GM23338 (cell line): ENCODE results near the gene CUEDC2. TPM values are rescaled to one million over a fixed set of nuclear protein-coding genes. Genes with fewer than 3 reads are reported as not detected.
A peak's percentile ranks its signal among the peaks of the same experiment; 100 is the strongest.

Experiments used
- ATAC-seq: fragments of 200-7000 bp; cut with Tn5 transposase; 3 replicates; pipeline ENCODE4 v1.9.1; 2020
- DNase-seq: peaks from one replicate; pipeline ENCODE4 v3.0.0-alpha.2; 2015; ENCODE audit warnings: low spot score
- H2AFZ ChIP-seq: fragments of 200-600 bp; sonication (generic); 2 replicates; pipeline ENCODE4 v1.8.0; 2016; ENCODE audit warnings: antibody characterized with exemption, mild to moderate bottlenecking, moderate library complexity
- H3F3A ChIP-seq: fragments of 200-600 bp; sonication (generic); replicated peaks from 2 replicates; pipeline ENCODE4 v1.8.0; 2017; ENCODE audit warnings: antibody characterized with exemption, mixed run types, low read depth
- H3K27ac ChIP-seq: fragments of 200-600 bp; sonication (generic); 2 replicates; pipeline ENCODE4 v1.6.1; 2016; ENCODE audit warnings: low read depth
- H3K27me3 ChIP-seq: fragments of 200-600 bp; sonication (generic); 2 replicates; pipeline ENCODE4 v1.8.0; 2016; ENCODE audit warnings: mild to moderate bottlenecking, mixed run types, moderate library complexity; ENCODE audit not compliant: insufficient read depth
- H3K36me3 ChIP-seq: fragments of 200-600 bp; sonication (generic); 2 replicates; pipeline ENCODE4 v1.8.0; 2016; ENCODE audit warnings: mild to moderate bottlenecking; ENCODE audit not compliant: insufficient read depth
- H3K4me1 ChIP-seq: fragments of 200-600 bp; sonication (generic); 2 replicates; pipeline ENCODE4 v1.8.0; 2016; ENCODE audit warnings: mild to moderate bottlenecking, moderate library complexity; ENCODE audit not compliant: insufficient read depth
- H3K4me2 ChIP-seq: fragments of 200-600 bp; sonication (generic); 2 replicates; pipeline ENCODE4 v1.7.1; 2017; ENCODE audit warnings: mixed run types
- H3K4me3 ChIP-seq: fragments of 200-600 bp; sonication (generic); 2 replicates; pipeline ENCODE4 v1.6.1; 2016; ENCODE audit warnings: mixed run types
- H3K79me2 ChIP-seq: fragments of 200-600 bp; sonication (generic); replicated peaks from 2 replicates; pipeline ENCODE4 v1.8.0; 2017; ENCODE audit warnings: mild to moderate bottlenecking; ENCODE audit not compliant: insufficient read depth
- H3K9me2 ChIP-seq: fragments of 200-600 bp; sonication (generic); 2 replicates; pipeline ENCODE4 v1.8.0; 2017; ENCODE audit not compliant: insufficient read depth
- H4K20me1 ChIP-seq: fragments of 200-600 bp; sonication (generic); replicated peaks from 2 replicates; pipeline ENCODE4 v1.8.0; 2017; ENCODE audit warnings: mild to moderate bottlenecking; ENCODE audit not compliant: insufficient read depth
- H3K27ac Mint-ChIP-seq: 2 replicates; pipeline ENCODE4 v1.8.0; 2020; ENCODE audit warnings: inconsistent platforms, mild to moderate bottlenecking, moderate library complexity, mixed read lengths
- H3K27me3 Mint-ChIP-seq: 3 replicates; pipeline ENCODE4 v1.8.0; 2022; ENCODE audit warnings: low read depth, mild to moderate bottlenecking, moderate library complexity, mixed read lengths, inconsistent platforms; ENCODE audit not compliant: insufficient read depth, poor library complexity
- H3K36me3 Mint-ChIP-seq: 3 replicates; pipeline ENCODE4 v1.8.0; 2021; ENCODE audit warnings: low read depth, mild to moderate bottlenecking, inconsistent platforms, moderate library complexity, mixed read lengths
- H3K4me1 Mint-ChIP-seq: 3 replicates; pipeline ENCODE4 v1.8.0; 2020; ENCODE audit warnings: mild to moderate bottlenecking, inconsistent platforms, mixed read lengths
- H3K4me3 Mint-ChIP-seq: 3 replicates; pipeline ENCODE4 v1.8.0; 2021; ENCODE audit warnings: moderate library complexity, mild to moderate bottlenecking, inconsistent platforms, mixed read lengths
- H3K9me3 Mint-ChIP-seq: 3 replicates; pipeline ENCODE4 v1.8.0; 2020; ENCODE audit warnings: moderate library complexity, mild to moderate bottlenecking, inconsistent platforms, mixed read lengths
- CREB1 ChIP-seq: fragments of 250-450 bp; sonication (Bioruptor Pico); IDR thresholded peaks from 2 replicates; pipeline ENCODE4 v1.5.0; 2020; ENCODE audit warnings: low read depth, mild to moderate bottlenecking, moderate library complexity
- EZH2 ChIP-seq: fragments of 200-600 bp; sonication (generic); IDR thresholded peaks from one replicate; pipeline ENCODE4 v1.8.0; 2017; ENCODE audit warnings: antibody characterized with exemption, mild to moderate bottlenecking, low read depth; ENCODE audit not compliant: unreplicated experiment
- EZH2phosphoT487 ChIP-seq: fragments of 200-600 bp; sonication (generic); IDR thresholded peaks from one replicate; pipeline ENCODE4 v1.8.1; 2018; ENCODE audit warnings: antibody characterized with exemption; ENCODE audit not compliant: unreplicated experiment
- JUNB ChIP-seq: IDR thresholded peaks from one replicate; pipeline ENCODE4 v1.6.1; 2016; ENCODE audit warnings: antibody characterized with exemption; ENCODE audit not compliant: unreplicated experiment
- NANOG ChIP-seq: IDR thresholded peaks from 2 replicates; pipeline ENCODE4 v1.6.1; 2016; ENCODE audit warnings: antibody characterized with exemption, borderline replicate concordance
- STAT1 ChIP-seq: IDR thresholded peaks from one replicate; pipeline ENCODE4 v1.6.1; 2016; ENCODE audit warnings: antibody characterized with exemption; ENCODE audit not compliant: unreplicated experiment
- ZNF114 ChIP-seq: fragments of 250-450 bp; sonication (Bioruptor Pico); IDR thresholded peaks from 2 replicates; pipeline ENCODE4 v1.5.0; 2020; ENCODE audit warnings: mild to moderate bottlenecking, moderate library complexity
- ZNF331 ChIP-seq: fragments of 250-450 bp; sonication (Bioruptor Pico); IDR thresholded peaks from 2 replicates; pipeline ENCODE4 v1.5.0; 2020; ENCODE audit warnings: low read depth, mild to moderate bottlenecking, moderate library complexity
- polyA plus RNA-seq: library from polyadenylated mRNA; unstranded; fragments of >200 nt; fragmentation: Nextera tagmentation; extraction: Ambion mirVana; gene quantifications from 2 replicates; pipeline ENCODE4 v1.2.1, GENCODE V29; 2016
- total RNA-seq: library from RNA; depleted of rRNA; stranded (reverse); fragments of >200 nt; shearing (Covaris generic); gene quantifications from 2 replicates; pipeline ENCODE4 v1.2.3, GENCODE V29; 2014
- TF ChIP-seq, protein P1 (sequence below): IDR thresholded peaks from 2 replicates; pipeline ENCODE4 v1.6.1; 2016; ENCODE audit warnings: antibody characterized with exemption

CUEDC2 gene
- total and polyA plus RNA-seq, 2 experiments from 2014 or later: 39.2 to 47.3 TPM

DNA sequence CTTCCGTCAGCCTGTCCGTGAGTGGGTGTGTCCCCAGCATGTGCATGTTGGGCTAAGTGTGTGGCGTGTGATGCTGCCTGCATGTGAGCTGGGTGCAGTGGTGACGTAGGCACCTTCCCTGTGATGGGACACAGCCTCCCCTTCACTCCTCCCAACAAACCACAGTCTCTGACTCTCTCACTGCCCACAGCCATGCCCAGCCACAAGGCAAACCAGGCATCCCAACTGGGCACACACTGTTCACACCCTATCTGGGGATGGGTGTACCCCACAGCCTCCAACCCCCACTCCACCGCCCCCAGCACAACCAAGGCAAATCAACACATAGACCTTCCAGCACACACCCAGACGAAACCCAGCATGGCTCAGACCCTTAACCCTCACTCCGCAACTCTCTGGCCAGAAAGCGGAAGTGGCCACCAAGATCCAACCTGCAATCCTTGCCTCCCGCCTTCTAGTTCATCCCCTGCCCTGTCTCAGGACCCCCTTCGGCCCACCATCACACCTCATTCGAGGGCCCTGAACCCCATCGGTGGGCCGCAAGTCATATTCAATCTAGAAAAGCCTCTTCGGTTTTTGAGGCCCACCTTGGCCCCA is 24.1 kb downstream of the CUEDC2 start:
- Histone ChIP-seq H2AFZ (no peak overlapping the region), H3F3A (peaks cover 11% of the 10 kb centered on the region), H3K9me2 (no peaks in the 10 kb centered on the region), H3K4me3 (peak overlapping the region; percentile 75), H3K27ac (no peak overlapping the region), H3K27me3 (peaks cover 53% of the 10 kb centered on the region), H3K4me2 (peak overlapping the region; percentile 86), H3K4me1 (peaks cover 16% of the 10 kb centered on the region), H4K20me1 (no peaks in the 10 kb centered on the region), H3K36me3 (no peaks in the 10 kb centered on the region), H3K79me2 (no peaks in the 10 kb centered on the region)
- ATAC-seq (no peak), DNase-seq (no peak)
- Mint-ChIP-seq H3K4me1 (peaks cover 30% of the 10 kb centered on the region), H3K4me3 (peak overlapping the region; percentile 62), H3K36me3 (peaks cover 2% of the 10 kb centered on the region; the same call in 1 of the 3 replicates), H3K27ac (no peak overlapping the region), H3K9me3 (no peaks in the 10 kb centered on the region), H3K27me3 (peaks cover 56% of the 10 kb centered on the region)
- TF ChIP-seq, protein P1, sequence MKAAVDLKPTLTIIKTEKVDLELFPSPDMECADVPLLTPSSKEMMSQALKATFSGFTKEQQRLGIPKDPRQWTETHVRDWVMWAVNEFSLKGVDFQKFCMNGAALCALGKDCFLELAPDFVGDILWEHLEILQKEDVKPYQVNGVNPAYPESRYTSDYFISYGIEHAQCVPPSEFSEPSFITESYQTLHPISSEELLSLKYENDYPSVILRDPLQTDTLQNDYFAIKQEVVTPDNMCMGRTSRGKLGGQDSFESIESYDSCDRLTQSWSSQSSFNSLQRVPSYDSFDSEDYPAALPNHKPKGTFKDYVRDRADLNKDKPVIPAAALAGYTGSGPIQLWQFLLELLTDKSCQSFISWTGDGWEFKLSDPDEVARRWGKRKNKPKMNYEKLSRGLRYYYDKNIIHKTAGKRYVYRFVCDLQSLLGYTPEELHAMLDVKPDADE: no peak
- TF ChIP-seq ZNF331 (CRISPR knock-in tag): no peak

DNA sequence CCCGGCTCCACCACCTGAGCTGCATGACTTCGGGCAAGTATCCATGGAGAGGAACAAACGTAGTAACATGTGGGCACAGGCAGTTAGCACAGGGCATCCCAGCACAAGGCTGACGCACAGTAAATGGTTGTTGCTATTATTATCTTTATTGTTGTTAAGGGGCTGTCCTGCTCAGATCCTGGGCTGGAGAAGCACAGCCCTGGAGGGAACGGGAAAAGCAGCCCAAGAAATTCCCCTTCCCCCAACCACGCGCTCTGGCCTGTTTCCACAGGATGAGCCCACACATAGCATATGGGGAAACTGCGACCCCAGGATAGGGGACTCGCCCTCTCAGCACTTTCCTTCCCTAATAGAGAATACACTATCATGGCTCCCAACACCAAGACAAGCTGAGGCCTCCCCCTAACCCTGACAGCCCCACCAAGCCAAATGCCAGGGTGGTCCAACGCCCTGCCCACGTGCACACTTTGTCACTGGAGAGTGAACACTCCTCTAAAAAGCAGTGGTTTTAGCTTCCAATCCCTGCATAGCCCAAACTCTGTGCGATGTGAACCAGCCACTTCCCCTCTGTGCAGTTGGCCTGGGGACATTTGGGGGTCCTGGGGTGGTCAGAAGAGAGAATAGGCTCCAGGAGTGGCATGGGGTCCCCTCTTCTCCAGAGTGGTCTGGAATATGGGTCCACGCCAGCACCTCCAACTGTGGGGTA is 24.8 kb downstream of the CUEDC2 start:
- Mint-ChIP-seq H3K4me1 (peaks cover 24% of the 10 kb centered on the region), H3K4me3 (no peak overlapping the region; the same call in 2 of the 3 replicates), H3K9me3 (no peaks in the 10 kb centered on the region), H3K27ac (no peak overlapping the region), H3K36me3 (peaks cover 2% of the 10 kb centered on the region; the same call in 1 of the 3 replicates), H3K27me3 (peaks cover 50% of the 10 kb centered on the region)
- H3K9me2 ChIP-seq: no peaks in the 10 kb centered on the region
- H3K4me3 ChIP-seq: no peak overlapping the region
- no peak overlapping the region for H3K4me2 ChIP-seq
- ATAC-seq (no peak), DNase-seq (no peak)
- H2AFZ ChIP-seq: no peak overlapping the region
- no peaks in the 10 kb centered on the region for H3K79me2 ChIP-seq
- peaks cover 53% of the 10 kb centered on the region for H3K27me3 ChIP-seq
- TF ChIP-seq STAT1: no peak
- H3F3A ChIP-seq: peaks cover 12% of the 10 kb centered on the region
- no peaks in the 10 kb centered on the region for H4K20me1 ChIP-seq
- H3K36me3 ChIP-seq: no peaks in the 10 kb centered on the region
- H3K4me1 ChIP-seq: peaks cover 16% of the 10 kb centered on the region
- no peak overlapping the region for H3K27ac ChIP-seq

DNA sequence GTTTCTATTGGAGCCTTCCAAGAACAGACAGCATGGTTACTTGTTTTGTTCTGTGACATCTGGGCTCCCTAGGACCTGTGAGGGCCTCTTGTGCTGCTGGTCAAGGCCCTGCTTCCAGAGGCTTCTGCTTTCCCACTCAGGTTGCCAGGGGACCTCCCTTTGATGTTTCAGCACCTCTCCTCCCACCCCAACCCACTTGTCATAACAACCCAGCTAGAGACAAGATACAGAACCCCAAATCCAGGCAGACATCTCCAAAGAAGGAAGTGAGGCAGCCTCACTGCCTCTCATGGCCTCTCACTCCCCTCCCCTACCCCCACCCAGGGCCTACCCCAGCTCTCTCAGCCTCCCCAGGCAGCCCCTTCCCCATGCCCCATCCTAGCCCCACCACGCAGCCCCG is 25.6 kb downstream of the CUEDC2 start:
- no peak for DNase-seq
- peaks cover 16% of the 10 kb centered on the region for H3K4me1 ChIP-seq
- peaks cover 52% of the 10 kb centered on the region for H3K27me3 Mint-ChIP-seq
- peaks cover 46% of the 10 kb centered on the region for H3K27me3 ChIP-seq
- peaks cover 22% of the 10 kb centered on the region for H3K4me1 Mint-ChIP-seq
- H3K36me3 Mint-ChIP-seq: peaks cover 2% of the 10 kb centered on the region; the same call in 1 of the 3 replicates
- H3K4me2 ChIP-seq: no peak overlapping the region
- H3K36me3 ChIP-seq: no peaks in the 10 kb centered on the region
- no peaks in the 10 kb centered on the region for H4K20me1 ChIP-seq
- no peak overlapping the region for H2AFZ ChIP-seq
- H3F3A ChIP-seq: peaks cover 12% of the 10 kb centered on the region
- H3K79me2 ChIP-seq: no peaks in the 10 kb centered on the region
- H3K27ac ChIP-seq: no peak overlapping the region
- ATAC-seq: no peak
- no peak overlapping the region; the same call in 2 of the 3 replicates for H3K4me3 Mint-ChIP-seq
- no peak overlapping the region for H3K4me3 ChIP-seq
- H3K9me3 Mint-ChIP-seq: no peaks in the 10 kb centered on the region
- no peak overlapping the region for H3K27ac Mint-ChIP-seq
- no peaks in the 10 kb centered on the region for H3K9me2 ChIP-seq
- no peak for TF ChIP-seq CREB1 (CRISPR knock-in tag)
- no peak for TF ChIP-seq JUNB
- no peak for TF ChIP-seq NANOG
- TF ChIP-seq EZH2: no peak
- TF ChIP-seq EZH2phosphoT487: no peak
- TF ChIP-seq ZNF114 (CRISPR knock-in tag): no peak
- TF ChIP-seq, protein P1: no peak
